Lung microvascular endothelial cell (primary cell): ENCODE results near the gene DGKD. TPM values are rescaled to one million over a fixed set of nuclear protein-coding genes. Genes with fewer than 3 reads are reported as not detected.

Experiments
- DNase-seq, 2 donors: peaks; one replicate each; pipeline versions ENCODE4 v3.0.0 to v3.0.0-alpha.2; 2010; ENCODE audit warnings: low read depth in 2 of 2
- total RNA-seq: library from RNA; depleted of rRNA; stranded (reverse); fragments of >200 nt; gene quantifications from 2 replicates; pipeline ENCODE4 v1.2.1, GENCODE V29; 2014

The DGKD gene
- total RNA-seq, 1 donor from 2014 or later: 7.9 TPM

DNA sequence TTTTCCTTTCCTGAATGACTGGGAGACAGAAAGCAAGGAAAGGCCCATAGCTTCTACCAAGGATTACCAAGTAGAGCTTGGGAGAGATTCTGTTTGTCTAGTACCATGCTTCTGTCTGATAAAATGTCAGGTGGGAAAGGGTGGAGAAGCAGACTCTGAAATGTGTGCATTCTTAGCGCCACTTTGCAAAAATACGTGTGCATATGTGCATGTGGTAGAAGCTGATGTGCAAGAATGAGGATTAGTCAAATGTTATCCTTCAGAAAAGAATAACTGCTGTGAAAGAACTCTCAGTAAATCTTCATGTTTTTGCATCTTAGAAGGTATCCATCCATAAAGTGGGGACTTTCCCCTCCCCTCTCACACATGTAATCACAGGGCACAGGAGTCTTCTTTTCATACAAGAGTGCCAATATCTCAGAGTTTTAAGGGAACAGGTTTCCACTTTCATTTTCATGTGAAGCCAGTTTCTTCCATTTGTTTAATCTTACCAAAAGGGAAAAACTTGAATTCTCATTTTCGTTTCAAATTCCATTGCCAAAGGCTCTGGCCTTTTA is 15.4 kb upstream of the DGKD start:
- no peak for DNase-seq

DNA sequence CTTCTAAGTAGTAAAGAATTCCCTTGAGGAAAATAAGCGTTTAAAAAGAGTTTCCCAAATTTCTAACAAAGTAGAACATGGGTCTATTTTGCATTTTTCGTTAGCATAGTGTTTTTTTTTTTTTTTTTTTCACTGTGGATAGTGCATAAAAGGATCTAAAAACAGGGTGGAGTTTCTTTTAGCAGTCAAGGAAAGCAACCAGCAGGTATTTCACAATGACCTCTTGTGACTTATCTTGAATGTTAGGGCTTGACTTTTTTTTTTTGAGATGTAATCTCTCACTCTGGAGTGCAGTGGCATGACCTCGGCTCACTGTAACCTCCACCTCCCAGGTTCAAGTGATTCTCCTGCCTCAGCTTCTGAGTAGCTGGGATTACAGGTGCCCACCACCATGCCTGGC is 14.9 kb upstream of the DGKD start:
- no peak for DNase-seq

DNA sequence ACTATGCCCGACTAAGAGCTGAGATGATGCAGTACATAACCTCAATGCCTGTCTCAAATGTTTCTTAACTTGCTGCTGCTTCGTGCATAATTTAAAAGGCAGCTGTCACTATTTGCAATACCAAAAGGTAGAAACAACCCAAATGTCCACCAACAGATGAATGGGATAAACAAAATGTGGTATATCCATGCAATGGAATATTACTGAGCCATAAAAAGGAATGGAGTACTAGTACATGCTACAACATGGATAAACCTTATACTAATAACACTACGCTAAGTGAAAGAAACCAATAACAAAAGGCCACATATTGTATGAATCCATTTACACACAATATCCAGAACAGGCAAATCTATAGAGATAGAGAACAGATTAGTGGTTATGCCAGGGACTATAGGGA is 13.0 kb upstream of the DGKD start:
- no peak for DNase-seq

DNA sequence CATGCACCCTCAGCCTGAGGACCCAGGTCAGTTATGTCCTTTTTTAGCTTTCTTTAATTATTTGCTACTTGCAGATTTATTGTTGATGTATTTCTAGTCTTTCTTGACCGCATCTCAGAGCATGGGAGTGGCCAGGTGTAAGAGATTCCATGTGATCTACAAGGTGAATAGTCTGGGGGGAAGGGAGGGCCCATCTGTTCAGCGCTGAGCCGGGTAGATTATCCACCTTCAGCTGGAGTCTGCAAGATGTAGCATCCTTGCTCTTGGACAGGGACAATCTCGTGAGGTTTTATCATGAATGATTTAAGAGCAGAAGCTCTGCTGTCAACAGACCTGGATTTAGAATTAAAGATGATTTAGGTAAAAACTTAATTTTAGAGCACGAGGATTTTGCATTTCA is 12.0 kb upstream of the DGKD start:
- DNase-seq: no peak

DNA sequence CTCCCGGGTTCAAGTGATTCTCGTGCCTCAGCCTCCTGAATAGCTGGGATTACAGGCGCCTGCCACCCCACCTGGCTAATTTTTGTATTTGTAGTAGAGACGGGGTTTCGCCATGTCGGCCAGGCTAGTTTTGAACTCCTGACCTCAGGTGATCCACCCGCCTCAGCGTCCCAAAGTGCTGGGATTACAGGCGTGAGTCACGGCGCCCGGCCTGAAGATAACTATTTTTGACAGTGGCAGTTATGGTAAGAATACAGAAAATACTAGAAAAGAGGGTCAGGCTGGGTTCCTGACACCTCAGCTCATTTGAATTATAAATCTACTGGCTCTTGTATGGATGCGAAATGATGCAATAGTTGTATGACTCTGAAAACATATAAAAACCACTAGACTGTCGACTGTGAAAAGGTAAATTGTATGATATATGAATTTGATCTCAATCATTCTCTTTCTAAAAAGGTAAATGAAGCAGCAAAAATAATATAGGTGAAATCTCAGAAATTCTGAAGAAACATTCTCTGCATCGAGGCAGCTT is 11.1 kb upstream of the DGKD start:
- DNase-seq: no peak

DNA sequence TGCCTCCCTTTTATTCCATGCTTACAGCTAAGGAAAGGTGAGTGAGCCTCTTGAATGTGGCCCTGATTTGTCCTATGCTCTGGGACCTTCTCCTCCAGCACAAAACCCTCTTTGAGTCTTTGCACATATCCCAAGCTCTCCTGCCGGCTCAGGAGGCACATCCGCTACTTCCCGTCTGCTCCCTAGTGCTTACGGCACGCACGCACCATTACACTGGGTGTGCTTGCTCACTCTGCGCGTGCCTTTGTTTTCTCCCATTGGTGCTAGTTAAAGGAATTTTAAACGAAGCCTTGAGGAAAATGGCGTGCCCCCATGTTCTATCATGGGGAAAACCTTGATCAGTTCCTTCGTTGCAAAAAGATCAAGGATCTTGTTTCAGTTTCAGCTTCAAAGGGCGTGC is 7.9 kb upstream of the DGKD start:
- no peak for DNase-seq

DNA sequence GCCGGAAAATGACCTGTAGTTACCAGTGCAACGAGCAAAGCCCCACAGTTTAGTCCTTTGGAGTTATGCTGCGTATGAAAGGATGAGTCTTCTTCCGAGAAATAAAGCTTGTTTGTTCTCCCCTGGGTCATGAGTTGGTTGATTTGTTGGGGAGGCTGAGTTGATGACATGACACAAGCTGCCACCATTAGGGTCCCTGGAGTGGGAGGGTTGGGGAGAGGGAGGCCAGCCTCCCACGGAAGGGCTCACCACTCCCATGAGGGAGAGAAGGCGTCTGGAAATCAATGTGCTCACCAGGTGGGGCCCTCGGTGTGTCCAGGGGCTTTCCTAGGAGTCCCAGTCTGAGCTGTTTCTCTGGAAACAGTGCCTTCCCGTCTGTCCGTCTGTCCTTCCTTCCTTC is 7.4 kb upstream of the DGKD start:
- DNase-seq: no peak

DNA sequence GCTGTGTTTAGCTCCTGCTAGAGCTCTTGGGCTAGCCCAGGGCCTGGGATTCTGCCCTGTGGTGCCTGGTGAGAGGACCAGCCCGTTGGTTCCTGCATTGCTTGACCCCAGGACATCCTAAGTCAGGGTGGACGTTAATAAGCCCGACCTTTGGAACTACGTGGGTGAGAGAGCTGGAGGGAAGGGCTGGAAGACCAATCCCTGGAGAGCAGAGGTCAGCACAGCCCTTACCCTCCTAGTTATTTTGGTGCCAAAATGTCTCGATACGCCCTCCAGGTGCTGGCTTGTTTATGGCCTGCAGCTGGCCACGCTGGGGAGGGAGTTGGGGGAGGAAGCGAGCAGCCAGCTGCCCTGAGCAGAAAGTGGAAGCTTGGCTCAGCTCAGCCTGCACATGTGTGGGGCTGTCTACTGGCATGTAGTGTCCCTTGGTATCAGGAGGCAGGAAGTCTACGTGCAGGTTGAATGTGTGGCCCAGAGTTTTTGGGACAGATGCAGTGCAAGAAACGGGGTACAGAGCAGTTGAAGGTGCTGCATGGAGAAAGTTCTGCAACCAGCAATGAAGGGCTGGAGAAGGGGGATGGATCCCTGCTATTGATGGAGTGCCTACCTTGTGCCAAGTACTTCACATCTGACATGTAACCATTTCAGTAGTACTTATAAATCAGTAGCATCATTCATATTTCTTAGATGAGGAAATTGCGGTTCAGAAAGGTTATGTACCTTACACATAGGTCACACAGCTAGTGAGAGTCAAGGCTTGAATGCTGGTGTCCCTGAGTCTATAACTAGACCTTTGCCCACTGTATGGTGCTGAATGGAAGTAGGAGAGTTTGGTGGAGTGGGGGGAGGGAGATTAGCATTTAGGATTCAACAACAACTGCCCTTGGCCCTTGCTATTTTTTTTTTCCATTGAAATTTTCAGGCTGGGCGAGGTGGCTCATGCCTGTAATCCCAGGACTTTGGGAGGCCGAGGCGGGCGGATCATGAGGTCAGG is 5.0 kb upstream of the DGKD start:
- peak; percentile 61 to 74 for DNase-seq

DNA sequence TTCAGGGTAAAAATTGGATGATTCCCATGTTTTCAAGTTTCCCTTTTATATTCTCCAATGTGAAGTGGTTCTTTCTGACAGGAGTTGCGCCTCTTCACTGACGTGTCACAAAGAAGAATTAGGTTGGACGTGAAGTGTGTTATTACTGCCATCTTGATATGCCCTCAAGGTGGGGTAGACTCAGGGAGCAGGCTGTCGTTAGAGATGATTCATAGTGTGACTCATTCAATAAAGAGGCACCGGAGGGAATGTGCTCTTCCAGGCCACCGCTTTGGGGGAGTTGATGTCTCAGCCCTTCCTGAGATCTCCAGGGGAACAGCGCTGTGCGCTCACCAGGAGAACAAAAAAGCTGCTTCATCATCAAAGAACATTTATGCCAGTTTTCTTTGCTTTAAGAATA is 3.6 kb upstream of the DGKD start:
- DNase-seq: peak; percentile 33 to 88

DNA sequence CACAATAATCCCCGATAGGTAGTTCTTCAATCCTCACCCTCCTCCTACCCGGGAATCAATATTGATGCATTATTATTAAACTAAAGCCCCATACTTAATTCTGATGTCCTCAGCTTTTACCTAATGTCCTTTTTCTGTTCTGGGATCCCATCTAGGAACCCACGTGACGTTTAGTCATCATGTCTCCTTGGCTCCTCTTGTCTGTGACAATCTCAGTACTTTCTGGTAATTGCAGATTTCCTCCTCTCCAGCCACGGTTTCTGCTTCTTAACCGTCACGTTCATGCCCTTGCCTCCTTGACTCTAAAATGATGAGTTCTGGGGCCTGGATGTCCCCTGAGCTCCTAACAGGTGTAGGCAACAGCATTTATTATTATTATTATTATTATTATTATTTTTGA is 2.9 kb upstream of the DGKD start:
- DNase-seq: no peak

DNA sequence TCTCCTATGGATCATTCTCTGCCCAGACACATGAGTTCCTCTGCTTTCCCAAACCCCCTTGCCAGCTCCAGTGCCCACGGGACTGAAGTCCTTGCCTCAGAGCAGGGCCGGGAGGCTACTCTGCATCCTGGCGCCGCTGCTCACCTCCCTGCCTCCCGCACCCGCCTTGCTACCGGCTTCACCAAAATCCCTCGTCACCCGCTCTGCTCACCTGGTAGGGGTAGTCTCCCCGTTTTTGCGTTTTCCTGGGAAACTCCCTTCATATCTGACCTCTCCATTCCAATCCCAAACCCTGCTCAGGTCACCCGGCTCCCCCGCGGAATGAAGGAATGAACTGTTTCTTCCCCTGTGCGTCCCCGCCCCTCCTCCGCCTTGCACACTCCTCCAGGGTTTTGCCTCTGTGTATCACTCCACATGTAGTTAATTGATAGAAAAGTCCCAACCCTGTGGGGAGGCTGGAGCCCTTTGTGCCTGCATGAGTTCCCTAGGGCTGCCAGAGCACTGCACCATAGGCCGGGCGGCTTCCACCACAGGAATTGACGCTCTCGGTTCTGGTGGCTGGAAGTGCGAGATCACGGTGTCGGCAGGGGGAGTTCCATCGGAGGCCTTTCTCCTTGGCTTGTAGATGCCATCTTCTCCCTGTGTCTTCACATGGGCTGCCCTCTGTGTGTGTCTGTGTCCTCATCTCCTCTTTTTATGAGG is 2.0 kb upstream of the DGKD start:
- no peak for DNase-seq

DNA sequence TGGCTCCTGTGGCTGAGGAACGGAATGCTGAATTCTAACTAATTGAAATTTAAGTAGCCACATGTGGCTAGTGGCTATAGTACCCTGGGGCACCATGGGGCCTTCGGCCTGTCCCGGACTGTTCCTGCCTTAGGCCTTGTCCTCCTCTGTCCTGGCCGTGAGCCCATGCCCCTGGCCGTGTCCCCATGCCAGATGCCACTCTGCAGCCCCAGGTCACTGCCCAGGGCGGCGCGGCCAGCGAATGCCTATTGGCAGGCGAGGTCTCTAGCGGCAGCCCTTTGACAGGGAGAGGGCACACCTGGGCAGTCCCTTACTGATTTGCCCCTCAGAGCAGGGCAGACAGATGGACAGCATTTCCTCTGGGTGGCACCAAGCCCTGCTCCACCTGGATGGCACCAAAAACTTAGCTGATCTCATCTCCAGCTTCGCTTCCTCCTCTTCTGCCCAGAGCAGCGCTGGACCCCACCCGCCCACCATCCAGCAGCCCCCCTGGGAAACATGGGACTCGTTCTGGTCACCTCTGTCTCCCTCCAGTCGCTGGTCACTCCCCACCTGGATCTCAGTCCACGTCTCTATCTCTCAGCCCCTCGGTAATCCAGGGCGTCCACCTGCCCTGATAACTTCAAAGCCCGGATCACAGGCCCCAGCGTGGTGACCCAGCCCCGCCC is 1.1 kb upstream of the DGKD start:
- DNase-seq: no peak

DNA sequence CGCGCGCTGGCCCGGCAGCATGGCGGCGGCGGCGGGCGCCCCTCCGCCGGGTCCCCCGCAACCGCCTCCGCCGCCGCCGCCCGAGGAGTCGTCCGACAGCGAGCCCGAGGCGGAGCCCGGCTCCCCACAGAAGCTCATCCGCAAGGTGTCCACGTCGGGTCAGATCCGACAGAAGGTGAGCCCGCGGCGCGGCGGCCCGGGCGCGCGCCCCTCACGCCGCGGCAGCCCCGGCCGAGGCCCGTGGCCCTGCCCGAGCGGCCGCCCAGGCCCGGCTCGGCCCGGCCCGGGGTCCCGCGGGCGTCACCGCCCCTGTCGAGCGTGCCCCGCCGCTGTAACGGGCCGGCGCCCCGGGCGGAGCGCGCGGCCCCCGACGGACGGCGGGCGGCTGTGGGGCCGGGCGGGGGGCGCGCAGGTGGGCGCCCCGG is 218 bp downstream of the DGKD start:
- no peak for DNase-seq

DNA sequence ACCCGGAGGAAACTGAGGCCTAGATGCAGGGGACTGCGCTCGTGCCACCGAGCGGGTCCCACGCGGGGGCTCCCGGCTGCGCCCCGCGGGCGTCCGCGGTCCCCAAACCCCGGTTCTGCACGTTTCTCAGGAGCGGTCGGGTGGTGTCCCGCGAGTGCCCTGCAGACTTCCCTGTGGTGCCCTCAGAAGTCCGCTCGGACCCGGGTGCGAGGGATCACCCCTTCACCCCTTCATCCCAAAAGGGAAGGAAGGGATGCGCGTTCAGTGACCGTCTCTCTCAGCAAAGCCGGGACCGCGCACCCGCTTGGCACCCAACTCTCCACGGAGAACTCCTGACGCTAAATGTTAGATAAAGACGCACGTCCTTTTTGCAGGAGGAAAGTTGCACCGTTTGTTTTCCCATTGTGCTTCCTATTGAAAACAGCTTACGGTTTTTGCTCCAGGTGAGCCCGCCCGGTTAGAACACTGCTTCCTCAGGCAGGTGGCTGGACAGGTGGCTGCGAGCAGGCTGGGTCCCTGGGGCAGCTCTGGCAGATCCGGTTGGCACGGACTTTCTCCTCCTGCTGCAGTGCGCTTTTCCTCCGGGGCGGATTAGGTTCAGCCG is 779 bp downstream of the DGKD start:
- DNase-seq: peak; percentile 16 to 27

DNA sequence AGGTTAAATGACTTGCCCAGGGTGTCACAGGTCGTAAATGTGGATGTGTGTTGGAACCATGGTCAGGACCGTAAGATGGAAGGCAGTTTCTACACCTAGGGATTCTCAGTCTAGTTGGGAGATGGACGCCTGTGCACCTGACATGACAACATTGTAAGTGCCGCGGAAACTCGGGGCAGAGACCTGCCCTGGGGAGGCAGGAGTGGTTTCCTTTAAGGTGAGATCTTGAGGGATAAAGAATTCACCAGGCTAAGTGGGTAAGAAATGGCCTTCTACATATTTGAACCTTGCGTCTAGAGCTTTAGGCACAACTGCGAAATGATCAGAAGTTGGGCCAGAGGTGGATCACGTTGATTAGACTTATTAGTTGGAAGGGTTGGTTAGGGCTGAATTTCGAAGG is 1.6 kb downstream of the DGKD start:
- no peak for DNase-seq

DNA sequence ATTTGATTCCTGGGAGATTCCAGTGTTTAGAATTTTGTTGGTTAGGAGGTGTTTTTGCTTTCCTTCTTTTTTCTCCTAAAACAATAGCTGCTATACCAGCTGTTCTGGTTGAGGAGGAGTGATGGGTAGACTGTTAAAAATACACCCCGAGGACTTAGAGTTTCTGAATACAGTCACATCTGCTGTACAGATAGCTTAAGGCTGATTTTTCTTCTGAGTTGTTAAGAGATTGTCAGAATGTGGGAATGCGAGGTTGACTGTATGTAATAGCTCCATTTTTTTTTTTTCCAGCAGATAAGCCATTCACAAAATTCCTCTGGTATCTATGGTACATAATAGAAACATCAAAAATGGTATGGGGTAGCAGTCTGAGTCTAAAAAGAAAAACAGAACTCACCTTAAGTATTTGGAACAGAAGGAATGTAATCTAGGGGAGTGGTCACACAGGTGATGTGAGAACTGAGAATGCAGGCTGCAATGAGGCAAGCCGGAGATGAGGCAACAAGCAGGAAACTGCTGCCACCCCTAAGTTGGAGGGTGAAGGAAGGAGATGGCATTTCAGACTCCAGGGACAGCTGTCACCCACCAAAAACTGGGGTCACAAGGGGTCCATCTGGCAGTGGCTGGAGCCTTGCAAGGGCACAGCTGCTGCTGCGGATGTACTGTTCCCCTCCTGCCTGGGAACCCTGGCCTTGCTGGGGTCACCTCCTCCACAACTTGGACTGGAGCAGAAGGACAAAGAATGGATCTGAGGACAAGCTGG is 2.4 kb downstream of the DGKD start:
- no peak for DNase-seq

DNA sequence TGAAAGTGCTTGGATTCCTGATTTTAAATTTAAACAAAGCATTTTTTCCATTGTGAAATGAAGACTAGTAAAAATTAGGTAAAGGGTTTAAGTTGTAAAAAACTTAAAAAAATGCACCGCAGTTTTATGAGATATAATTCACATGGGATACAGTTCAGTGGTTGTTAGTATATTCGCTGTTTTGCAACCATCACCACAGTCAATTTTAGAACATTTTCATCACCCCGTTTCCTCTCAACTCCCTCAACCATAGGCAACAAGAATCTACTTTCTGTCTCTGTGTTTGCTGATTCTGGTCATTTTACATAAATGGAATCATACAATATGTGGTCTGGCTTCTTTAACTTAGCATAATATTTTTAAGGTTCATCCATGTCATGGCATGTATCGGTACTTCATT is 4.0 kb downstream of the DGKD start:
- DNase-seq: no peak

DNA sequence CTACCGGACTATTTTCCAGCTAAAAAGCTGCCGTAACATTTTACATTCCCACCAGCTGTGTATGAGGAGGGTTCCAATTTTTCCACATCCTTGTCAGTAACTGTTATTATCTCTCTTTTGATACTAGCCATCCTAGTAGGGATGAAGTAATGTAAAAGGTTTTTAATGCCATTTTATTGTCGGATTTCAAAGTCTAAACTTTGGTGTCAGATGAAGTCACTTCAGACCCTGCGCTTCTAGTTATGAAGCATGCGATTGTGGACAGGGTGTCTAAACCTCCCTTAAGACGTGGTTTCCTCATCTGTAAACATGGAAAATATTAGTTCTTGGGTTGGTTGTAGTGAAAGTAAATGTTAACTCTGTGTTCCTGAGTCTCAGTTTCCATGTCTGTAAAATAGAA is 4.7 kb downstream of the DGKD start:
- no peak for DNase-seq

DNA sequence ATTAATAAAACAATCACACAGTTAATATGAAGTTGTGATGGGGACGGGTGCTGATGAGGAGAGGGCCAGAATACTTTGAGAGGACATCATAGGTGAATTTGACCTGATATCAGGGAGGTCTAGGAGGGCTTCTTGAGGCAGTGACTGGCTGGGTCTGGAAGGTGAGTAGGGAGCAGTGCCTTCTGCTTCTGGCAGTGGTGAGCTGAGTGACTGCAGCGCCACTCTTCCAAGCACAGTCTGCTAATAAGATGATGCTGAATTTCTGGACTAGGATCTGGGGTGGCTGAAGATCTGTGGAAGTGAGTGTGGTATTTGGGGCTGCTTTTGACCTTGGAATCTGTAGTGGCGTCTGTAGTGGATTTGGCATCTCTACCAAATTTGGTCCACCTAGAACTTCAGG is 5.5 kb downstream of the DGKD start:
- DNase-seq: no peak

DNA sequence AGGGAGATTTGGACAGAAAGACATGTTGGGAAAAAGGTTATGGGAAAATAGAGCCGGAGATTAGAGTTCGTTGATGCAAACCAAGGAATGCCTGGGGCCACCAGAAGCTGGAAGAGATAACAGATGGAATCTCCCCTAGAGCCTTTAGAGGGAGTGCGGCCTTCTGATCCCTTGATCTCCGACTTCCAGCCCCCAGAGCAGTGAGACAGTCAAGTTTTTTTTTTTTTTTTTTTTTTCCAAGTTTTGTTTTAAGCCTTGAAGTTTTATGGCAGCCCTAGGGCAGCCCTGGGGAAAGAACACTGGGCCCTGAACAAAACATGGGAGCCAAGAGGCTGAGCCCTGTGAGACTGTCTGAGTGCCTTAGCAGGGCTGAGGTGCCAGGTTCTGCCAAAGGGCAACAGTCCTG is 6.5 kb downstream of the DGKD start:
- DNase-seq: no peak

DNA sequence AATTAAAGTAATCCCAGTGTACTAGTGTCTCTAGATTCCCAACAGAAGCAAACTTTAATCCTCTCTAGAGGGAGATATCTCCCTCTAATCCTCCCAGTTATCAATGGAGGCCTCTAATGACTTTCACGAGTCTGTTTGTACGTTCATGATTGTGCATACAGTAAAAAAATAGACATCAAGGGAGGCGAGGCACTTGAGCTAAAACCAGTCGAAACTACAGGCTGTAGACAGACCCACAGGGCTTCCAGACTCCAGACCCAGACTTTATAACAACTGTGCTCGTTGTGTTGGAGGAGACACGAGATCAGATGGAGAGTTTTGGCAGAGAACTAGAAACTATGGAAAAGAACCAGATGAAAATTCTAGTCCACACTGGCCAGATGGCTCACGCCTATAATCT is 7.0 kb downstream of the DGKD start:
- DNase-seq: no peak
